Panc1 (cell line): ENCODE measurements around the gene SRC. TPM values are rescaled to one million over a fixed set of nuclear protein-coding genes. Genes with fewer than 3 reads are reported as not detected.

Experiments used
- ATAC-seq: fragments of 200-7000 bp; cut with Tn5 transposase; 2 replicates; pipeline ENCODE4 v1.9.1; 2020; ENCODE audit warnings: mild to moderate bottlenecking, moderate library complexity
- BruUV-seq: library from RNA; stranded (reverse); fragments of 400-500 nt; replicated peaks from 2 replicates; lab custom pipeline; 2021; lab: Mats Ljungman, UMichigan
- CTCF ChIA-PET: fragments of 300-600 bp; sonication (Branson Sonifier 250); formaldehyde crosslinking; loops from one replicate; lab custom pipeline; 2022; ENCODE audit warnings: antibody characterized with exemption; lab: Charles Lee
- POLR2A ChIA-PET: fragments of 300-600 bp; sonication (Branson Sonifier 250); formaldehyde crosslinking; loops from one replicate; lab custom pipeline; 2022; ENCODE audit warnings: antibody characterized with exemption; lab: Charles Lee
- DNase-seq: peaks from one replicate; pipeline ENCODE4 v3.0.0-alpha.2; 2010; ENCODE audit warnings: low read depth, low spot score
- H3K27ac ChIP-seq: 2 replicates; pipeline ENCODE4 v1.5.1; 2011; ENCODE audit warnings: mild to moderate bottlenecking, low read length, inconsistent platforms
- H3K27me3 ChIP-seq: fragments of 200-500 bp; sonication (Bioruptor generic); 2 replicates; pipeline ENCODE4 v1.6.0; 2014; ENCODE audit warnings: low read length, inconsistent platforms; ENCODE audit not compliant: control insufficient read depth, insufficient read depth
- H3K36me3 ChIP-seq: fragments of 200-500 bp; sonication (Bioruptor generic); 2 replicates; pipeline ENCODE4 v1.5.1; 2014; ENCODE audit warnings: inconsistent platforms, mild to moderate bottlenecking, low read length, moderate library complexity; ENCODE audit not compliant: control insufficient read depth, insufficient read depth
- H3K4me1 ChIP-seq: 2 replicates; pipeline ENCODE4 v1.5.1; 2011; ENCODE audit warnings: inconsistent platforms, mild to moderate bottlenecking, low read length, moderate library complexity; ENCODE audit not compliant: control insufficient read depth, insufficient read depth
- H3K4me3 ChIP-seq, 2 experiments: 2 replicates each; pipeline ENCODE4 v1.5.1; 2011 to 2012; ENCODE audit warnings: low read depth in 2 of 2, low read length in 2 of 2, mild to moderate bottlenecking in 2 of 2, inconsistent platforms in 1 of 2, moderate library complexity in 1 of 2
- H3K9me3 ChIP-seq: fragments of 200-500 bp; sonication (Bioruptor generic); 2 replicates; pipeline ENCODE4 v1.5.1; 2014; ENCODE audit warnings: low read depth, mild to moderate bottlenecking, inconsistent platforms, low read length, moderate library complexity; ENCODE audit not compliant: control insufficient read depth, insufficient read depth
- POLR2AphosphoS5 ChIP-seq: IDR thresholded peaks from 2 replicates; pipeline ENCODE4 v1.6.1; 2012; ENCODE audit warnings: mild to moderate bottlenecking, low read depth, low read length, moderate library complexity
- SIN3A ChIP-seq: IDR thresholded peaks from 2 replicates; pipeline ENCODE4 v1.6.1; 2012; ENCODE audit warnings: low read depth, mild to moderate bottlenecking, low read length, moderate library complexity, borderline replicate concordance; ENCODE audit not compliant: insufficient read depth
- TCF7L2 ChIP-seq: IDR thresholded peaks from 2 replicates; pipeline ENCODE4 v1.6.1; 2011; ENCODE audit warnings: mild to moderate bottlenecking, low read depth, low read length, inconsistent platforms
- in situ Hi-C: cut with HindIII; loops from 2 replicates; pipeline ENCODE4 v1.10.0; 2016; ENCODE audit warnings: low sequenced_read_pairs, low pct_unique_long_range_greater_than_20kb
- intact Hi-C: fragments of 100-400 bp; cut with micrococcal nuclease; formaldehyde crosslinking; loops from one replicate; pipeline ENCODE4 v1.10.0; 2022; ENCODE audit not compliant: unreplicated experiment
- total RNA-seq: library from RNA; stranded (reverse); gene quantifications from one replicate; pipeline ENCODE4 v1.2.1, GENCODE V29; 2021; ENCODE audit not compliant: unreplicated experiment
- TF ChIP-seq, protein P1 (sequence below): fragments of 450-650 bp; IDR thresholded peaks from 2 replicates; pipeline ENCODE4 v1.5.1; 2017; ENCODE audit warnings: mild to moderate bottlenecking
- TF ChIP-seq, protein P2 (sequence below), 2 experiments: IDR thresholded peaks; 2 replicates each; pipeline ENCODE4 v1.6.1; 2011 to 2012; ENCODE audit warnings: low read depth in 2 of 2, control low read depth in 1 of 2, low read length in 1 of 2, mild to moderate bottlenecking in 1 of 2, moderate library complexity in 1 of 2; ENCODE audit not compliant: insufficient read depth in 1 of 2

The SRC gene
- total RNA-seq, 1 experiment from 2014 or later: 24.9 TPM

DNA sequence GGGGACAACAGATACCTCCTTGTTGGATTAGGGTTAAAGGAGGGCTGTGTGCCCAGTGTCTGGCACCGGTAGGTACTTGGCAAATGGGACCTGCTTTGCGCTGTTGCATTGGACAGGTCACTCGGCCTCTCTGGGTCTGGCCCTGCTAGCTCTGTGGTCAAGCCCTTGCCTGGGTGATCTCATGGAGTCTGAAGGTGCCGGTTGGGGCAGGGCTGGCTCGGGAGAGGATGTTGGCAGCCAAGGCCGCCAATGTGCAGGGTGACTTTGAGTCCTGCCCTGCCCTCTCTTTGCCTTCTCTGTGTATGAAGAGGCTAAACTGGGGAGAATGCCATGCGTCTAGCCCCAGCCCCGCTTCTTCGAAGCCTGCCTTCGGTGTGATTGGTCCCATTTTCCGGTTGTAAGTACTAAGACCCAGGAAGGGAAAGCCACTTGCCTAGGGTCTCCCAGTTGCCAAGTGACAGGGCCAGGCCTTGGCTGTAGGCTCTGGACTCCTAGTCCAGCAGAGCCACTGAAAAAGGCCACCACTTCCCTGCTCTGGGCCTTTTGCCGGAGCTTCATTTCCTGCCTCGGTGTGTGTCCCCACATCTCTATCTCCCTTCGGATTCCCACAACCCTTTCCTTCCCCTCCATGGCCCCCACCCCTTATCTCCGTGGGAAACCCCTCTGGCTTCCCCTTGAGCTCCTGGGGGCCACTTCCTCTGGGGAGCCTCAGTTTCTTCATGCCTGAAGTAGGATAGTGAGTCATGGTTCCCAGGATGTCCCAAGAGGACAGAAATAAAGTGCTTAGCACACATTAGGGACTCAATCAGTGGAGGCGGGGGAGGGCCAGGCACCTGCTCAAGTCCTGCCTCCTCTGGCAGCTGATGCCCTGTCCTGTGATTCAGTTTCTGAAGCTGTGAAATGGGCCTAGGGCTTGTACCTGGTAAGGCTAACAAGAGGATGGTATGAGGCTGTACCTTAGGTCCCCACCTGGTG, 3.9 kb downstream of the SRC start:
- H3K4me3 ChIP-seq: no peak overlapping the region
- intact Hi-C loops: no loop called here
- no peak for ATAC-seq
- no peaks in the 10 kb centered on the region for H3K27me3 ChIP-seq
- TF ChIP-seq POLR2AphosphoS5 (no peak), SIN3A (no peak)
- TF ChIP-seq, protein P1, sequence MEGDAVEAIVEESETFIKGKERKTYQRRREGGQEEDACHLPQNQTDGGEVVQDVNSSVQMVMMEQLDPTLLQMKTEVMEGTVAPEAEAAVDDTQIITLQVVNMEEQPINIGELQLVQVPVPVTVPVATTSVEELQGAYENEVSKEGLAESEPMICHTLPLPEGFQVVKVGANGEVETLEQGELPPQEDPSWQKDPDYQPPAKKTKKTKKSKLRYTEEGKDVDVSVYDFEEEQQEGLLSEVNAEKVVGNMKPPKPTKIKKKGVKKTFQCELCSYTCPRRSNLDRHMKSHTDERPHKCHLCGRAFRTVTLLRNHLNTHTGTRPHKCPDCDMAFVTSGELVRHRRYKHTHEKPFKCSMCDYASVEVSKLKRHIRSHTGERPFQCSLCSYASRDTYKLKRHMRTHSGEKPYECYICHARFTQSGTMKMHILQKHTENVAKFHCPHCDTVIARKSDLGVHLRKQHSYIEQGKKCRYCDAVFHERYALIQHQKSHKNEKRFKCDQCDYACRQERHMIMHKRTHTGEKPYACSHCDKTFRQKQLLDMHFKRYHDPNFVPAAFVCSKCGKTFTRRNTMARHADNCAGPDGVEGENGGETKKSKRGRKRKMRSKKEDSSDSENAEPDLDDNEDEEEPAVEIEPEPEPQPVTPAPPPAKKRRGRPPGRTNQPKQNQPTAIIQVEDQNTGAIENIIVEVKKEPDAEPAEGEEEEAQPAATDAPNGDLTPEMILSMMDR: no peak
- no TSS peak for BruUV-seq
- H3K9me3 ChIP-seq: no peaks in the 10 kb centered on the region
- ChIA-PET POLR2A (no interaction called here), CTCF (no interaction called here)
- in situ Hi-C loops: no loop called here
- H3K4me1 ChIP-seq: peaks cover 6% of the 10 kb centered on the region
- no peak overlapping the region for H3K27ac ChIP-seq
- no peaks in the 10 kb centered on the region for H3K36me3 ChIP-seq
- DNase-seq: no peak

DNA sequence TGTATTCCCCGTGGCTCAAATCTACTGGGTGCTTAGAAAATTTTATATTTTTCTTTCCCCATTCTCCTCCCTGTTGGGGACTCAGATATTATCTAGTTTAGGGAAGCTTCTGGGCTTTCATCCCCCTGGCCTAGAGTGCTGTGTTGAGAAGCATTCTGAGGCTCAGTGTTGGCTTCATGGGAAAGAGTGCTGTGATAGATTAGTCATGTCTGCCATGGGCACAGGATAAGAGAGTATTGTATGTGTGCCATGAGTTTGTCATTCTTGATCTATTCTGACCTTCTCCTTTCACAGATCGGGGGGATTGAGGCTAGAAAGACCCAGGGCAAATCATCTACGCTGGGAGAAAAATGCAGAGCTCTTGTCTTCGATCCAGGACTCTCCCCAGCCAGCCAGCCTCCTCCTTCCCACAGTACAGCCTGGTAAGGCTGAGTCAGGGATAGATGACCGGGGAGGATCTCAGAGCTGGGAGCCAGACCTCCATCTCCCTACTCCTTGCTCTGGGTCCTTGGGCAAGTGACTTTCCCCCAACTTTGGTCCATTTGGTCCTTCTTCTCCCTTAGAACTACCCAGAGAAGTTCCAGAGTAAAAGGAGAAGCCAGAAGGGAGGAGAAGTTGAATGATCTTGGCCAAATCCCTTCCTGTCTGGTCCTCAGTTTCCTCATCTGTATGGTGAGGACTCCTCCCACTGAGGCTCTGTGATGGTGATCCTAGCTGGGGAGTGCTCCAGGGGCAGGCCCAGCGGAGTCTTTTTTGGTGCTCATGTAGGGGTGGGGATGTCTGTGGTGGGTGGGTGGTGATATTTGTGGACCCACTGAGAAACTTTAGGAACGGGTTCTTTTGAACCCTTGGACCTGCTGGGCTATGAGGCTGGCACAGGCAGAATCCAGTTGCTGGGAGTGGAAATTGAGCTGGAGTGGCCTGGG, 5.0 kb downstream of the SRC start:
- CTCF ChIA-PET: no interaction called here
- Histone ChIP-seq H3K4me3 (no peak overlapping the region), H3K4me1 (no peaks in the 10 kb centered on the region; the same call in 1 of the 2 replicates), H3K9me3 (no peaks in the 10 kb centered on the region), H3K36me3 (no peaks in the 10 kb centered on the region), H3K27ac (no peak overlapping the region), H3K27me3 (no peaks in the 10 kb centered on the region)
- TF ChIP-seq TCF7L2 (no peak), POLR2AphosphoS5 (no peak), SIN3A (no peak)
- TF ChIP-seq, protein P2, sequence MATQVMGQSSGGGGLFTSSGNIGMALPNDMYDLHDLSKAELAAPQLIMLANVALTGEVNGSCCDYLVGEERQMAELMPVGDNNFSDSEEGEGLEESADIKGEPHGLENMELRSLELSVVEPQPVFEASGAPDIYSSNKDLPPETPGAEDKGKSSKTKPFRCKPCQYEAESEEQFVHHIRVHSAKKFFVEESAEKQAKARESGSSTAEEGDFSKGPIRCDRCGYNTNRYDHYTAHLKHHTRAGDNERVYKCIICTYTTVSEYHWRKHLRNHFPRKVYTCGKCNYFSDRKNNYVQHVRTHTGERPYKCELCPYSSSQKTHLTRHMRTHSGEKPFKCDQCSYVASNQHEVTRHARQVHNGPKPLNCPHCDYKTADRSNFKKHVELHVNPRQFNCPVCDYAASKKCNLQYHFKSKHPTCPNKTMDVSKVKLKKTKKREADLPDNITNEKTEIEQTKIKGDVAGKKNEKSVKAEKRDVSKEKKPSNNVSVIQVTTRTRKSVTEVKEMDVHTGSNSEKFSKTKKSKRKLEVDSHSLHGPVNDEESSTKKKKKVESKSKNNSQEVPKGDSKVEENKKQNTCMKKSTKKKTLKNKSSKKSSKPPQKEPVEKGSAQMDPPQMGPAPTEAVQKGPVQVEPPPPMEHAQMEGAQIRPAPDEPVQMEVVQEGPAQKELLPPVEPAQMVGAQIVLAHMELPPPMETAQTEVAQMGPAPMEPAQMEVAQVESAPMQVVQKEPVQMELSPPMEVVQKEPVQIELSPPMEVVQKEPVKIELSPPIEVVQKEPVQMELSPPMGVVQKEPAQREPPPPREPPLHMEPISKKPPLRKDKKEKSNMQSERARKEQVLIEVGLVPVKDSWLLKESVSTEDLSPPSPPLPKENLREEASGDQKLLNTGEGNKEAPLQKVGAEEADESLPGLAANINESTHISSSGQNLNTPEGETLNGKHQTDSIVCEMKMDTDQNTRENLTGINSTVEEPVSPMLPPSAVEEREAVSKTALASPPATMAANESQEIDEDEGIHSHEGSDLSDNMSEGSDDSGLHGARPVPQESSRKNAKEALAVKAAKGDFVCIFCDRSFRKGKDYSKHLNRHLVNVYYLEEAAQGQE (IDR thresholded peaks at IDR 0.05; ENCODE audit: insufficient read depth in 1 of 2, low read depth in 2 of 2, low read length in 1 of 2): no peak
- TF ChIP-seq, protein P1: no peak
- in situ Hi-C loops: no loop called here
- ATAC-seq (no peak), DNase-seq (no peak)
- intact Hi-C loops: no loop called here
- POLR2A ChIA-PET: no interaction called here
- no TSS peak for BruUV-seq
